Adrenal gland (tissue), 5 donors: ENCODE results near the gene REC8.

Experiments
- CTCF ChIP-seq, 6 experiments: fragments of 450-650 bp in 4 of 6; fragments of 200-600 bp in 2 of 6; sonication (generic) in 1 of 6; IDR thresholded peaks; 1 replicate in 5 of 6; 2 replicates in 1 of 6; pipeline versions ENCODE4 v1.5.1 to v1.8.0; 2016 to 2021; ENCODE audit warnings: antibody characterized with exemption in 6 of 6, mild to moderate bottlenecking in 2 of 6, moderate library complexity in 1 of 6
- POLR2A ChIP-seq, 2 donors: fragments of 450-650 bp; IDR thresholded peaks; one replicate each; pipeline ENCODE4 v1.6.1; 2017; ENCODE audit warnings: antibody characterized with exemption in 2 of 2, mild to moderate bottlenecking in 2 of 2, moderate library complexity in 1 of 2
- donor health status: DM: no; HTN: no; CAD: no.

DNA sequence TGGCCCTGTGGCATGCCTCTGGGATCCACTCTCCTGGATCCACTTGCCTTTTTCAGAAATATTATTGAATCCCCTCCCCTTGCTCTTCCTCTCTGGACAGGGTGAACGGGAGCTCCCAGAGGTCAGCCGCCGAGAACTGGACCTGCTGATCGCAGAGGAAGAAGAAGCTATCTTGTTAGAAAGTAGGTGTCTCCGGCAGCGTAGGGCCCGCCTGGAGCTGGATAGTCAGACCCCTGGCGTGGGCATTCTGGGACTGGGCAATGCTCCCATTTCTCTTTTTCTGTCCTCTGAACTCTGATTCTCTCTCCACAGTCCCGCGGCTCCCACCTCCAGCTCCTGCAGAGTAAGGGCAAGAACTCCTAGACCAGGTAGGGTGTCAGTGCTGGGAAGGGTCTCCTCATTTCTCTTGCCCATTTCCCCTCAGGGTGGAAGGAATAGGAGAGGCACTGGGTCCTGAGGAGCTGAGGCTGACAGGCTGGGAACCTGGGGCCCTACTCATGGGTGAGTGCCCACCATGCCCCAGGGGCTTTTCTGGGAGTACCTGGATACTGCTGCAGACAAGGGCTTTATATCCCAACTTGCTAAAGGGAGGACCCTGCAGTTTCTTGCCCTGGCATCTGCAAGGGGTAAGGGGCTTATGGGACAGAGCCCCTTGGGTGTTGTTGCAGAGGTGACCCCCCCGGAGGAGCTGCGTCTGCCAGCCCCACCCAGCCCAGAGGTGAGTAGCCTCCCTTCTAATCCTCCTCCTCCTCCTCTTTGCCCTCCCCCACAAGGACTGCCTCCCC lies 5.4 kb downstream of the REC8 start:
- TF ChIP-seq CTCF (IDR thresholded peaks at IDR 0.05) (no peak), POLR2A (IDR thresholded peaks at IDR 0.05) (no peak)
